OCI-LY7 (cell line): ENCODE data around the gene TEX29. TPM values are rescaled to one million over a fixed set of nuclear protein-coding genes. Genes with fewer than 3 reads are reported as not detected.

Source experiments
- BruUV-seq: library from RNA; stranded (reverse); fragments of 400-500 nt; replicated peaks from 2 replicates; lab custom pipeline; 2021; lab: Mats Ljungman, UMichigan
- CTCF ChIA-PET: fragments of 300-600 bp; sonication (Branson Sonifier 250); formaldehyde crosslinking; loops from one replicate; lab custom pipeline; 2022; ENCODE audit warnings: antibody characterized with exemption; ENCODE audit not compliant: unreplicated experiment; lab: Charles Lee
- POLR2A ChIA-PET: fragments of 300-600 bp; sonication (Branson Sonifier 250); formaldehyde crosslinking; loops from one replicate; lab custom pipeline; 2022; ENCODE audit warnings: antibody characterized with exemption; lab: Charles Lee
- DNase-seq: peaks from one replicate; pipeline ENCODE4 v3.0.0-alpha.2; 2015; ENCODE audit warnings: low spot score
- H2AFZ ChIP-seq: fragments of 200-600 bp; sonication (generic), shearing (Covaris generic); 2 replicates; pipeline ENCODE4 v1.6.1; 2014; ENCODE audit warnings: mild to moderate bottlenecking, antibody characterized with exemption, low read length, moderate library complexity
- H3K27ac ChIP-seq: fragments of 200-600 bp; sonication (generic); 2 replicates; pipeline ENCODE4 v1.5.1; 2014; ENCODE audit warnings: mixed run types, low read depth, mild to moderate bottlenecking, moderate library complexity, low read length, inconsistent platforms; ENCODE audit not compliant: poor library complexity, severe bottlenecking
- H3K36me3 ChIP-seq: fragments of 200-600 bp; sonication (generic); 2 replicates; pipeline ENCODE4 v1.6.1; 2014; ENCODE audit warnings: mild to moderate bottlenecking, antibody characterized with exemption, low read length, moderate library complexity, mixed read lengths; ENCODE audit not compliant: insufficient read depth
- H3K4me1 ChIP-seq: fragments of 200-600 bp; sonication (generic); 2 replicates; pipeline ENCODE4 v1.5.1; 2014; ENCODE audit warnings: mild to moderate bottlenecking, low read length; ENCODE audit not compliant: insufficient read depth, poor library complexity, severe bottlenecking
- H3K4me2 ChIP-seq: fragments of 200-600 bp; sonication (generic); 2 replicates; pipeline ENCODE4 v1.6.1; 2014; ENCODE audit warnings: mild to moderate bottlenecking, low read length
- H3K4me3 ChIP-seq: fragments of 200-600 bp; sonication (generic); 2 replicates; pipeline ENCODE4 v1.5.1; 2014; ENCODE audit warnings: mild to moderate bottlenecking, low read depth, low read length; ENCODE audit not compliant: poor library complexity, severe bottlenecking
- H3K79me2 ChIP-seq: fragments of 200-600 bp; sonication (generic); 2 replicates; pipeline ENCODE4 v1.6.1; 2016; ENCODE audit warnings: low read depth, mild to moderate bottlenecking, low read length, moderate library complexity, mixed read lengths; ENCODE audit not compliant: insufficient read depth
- H3K9me2 ChIP-seq: fragments of 200-600 bp; sonication (generic); 2 replicates; pipeline ENCODE4 v1.6.1; 2016; ENCODE audit warnings: mild to moderate bottlenecking, low read length, mixed read lengths; ENCODE audit not compliant: insufficient read depth
- H3K9me3 ChIP-seq: fragments of 200-600 bp; sonication (generic); 2 replicates; pipeline ENCODE4 v1.6.1; 2014; ENCODE audit warnings: mild to moderate bottlenecking, mixed run types, low read length, mixed read lengths
- H4K20me1 ChIP-seq: fragments of 200-600 bp; sonication (generic); 2 replicates; pipeline ENCODE4 v1.6.1; 2014; ENCODE audit warnings: mild to moderate bottlenecking, antibody characterized with exemption, low read length, moderate library complexity, mixed read lengths; ENCODE audit not compliant: insufficient read depth
- EZH2phosphoT487 ChIP-seq: fragments of 200-600 bp; sonication (generic); IDR thresholded peaks from 2 replicates; pipeline ENCODE4 v1.6.1; 2018; ENCODE audit warnings: low read depth, borderline replicate concordance, mild to moderate bottlenecking, mixed run types, antibody characterized with exemption, low read length, moderate library complexity, mixed read lengths
- intact Hi-C: fragments of 100-400 bp; cut with micrococcal nuclease; formaldehyde crosslinking; loops from one replicate; pipeline ENCODE4 v1.10.0; 2022; ENCODE audit not compliant: unreplicated experiment
- total RNA-seq, 2 experiments: library from RNA; depleted of rRNA in 1 of 2; stranded (reverse); fragments of >200 nt in 1 of 2; shearing (Covaris generic) in 1 of 2; gene quantifications; 2 replicates each; pipeline ENCODE4 v1.2.3, GENCODE V29; 2014 to 2022
- TF ChIP-seq, protein P1 (sequence below): fragments of 200-600 bp; sonication (generic); conservative IDR thresholded peaks from 2 replicates; pipeline ENCODE4 v1.5.1; 2014; ENCODE audit warnings: mild to moderate bottlenecking, antibody characterized with exemption, low read length, moderate library complexity, mixed read lengths

The TEX29 gene
- total RNA-seq, 2 experiments from 2014 or later, result not detected

DNA sequence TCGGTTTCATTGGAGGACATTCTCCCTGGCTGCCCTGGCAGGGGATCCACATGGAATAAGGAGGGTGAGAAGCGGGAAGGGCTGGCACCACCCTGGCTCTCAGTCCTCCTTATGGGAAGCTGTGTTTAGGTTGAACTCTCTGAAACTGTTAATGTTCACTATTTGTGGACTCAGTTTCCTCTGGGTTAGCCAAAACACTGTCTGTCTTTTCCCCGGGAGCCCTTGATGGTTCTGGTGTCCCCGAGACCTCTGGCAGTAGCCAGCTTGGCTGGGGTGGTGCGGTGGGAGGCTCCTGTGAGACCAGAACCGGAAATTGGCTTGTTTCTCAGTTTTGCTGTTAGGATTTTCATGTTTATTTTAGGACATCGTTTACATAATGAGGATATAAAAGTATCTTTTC lies 48.3 kb upstream of the TEX29 start:
- Histone ChIP-seq H4K20me1 (no peaks in the 10 kb centered on the region), H3K4me1 (no peaks in the 10 kb centered on the region), H3K27ac (no peak overlapping the region), H3K36me3 (peaks cover 82% of the 10 kb centered on the region), H3K9me2 (no peaks in the 10 kb centered on the region), H3K9me3 (no peaks in the 10 kb centered on the region), H3K4me3 (no peak overlapping the region), H3K79me2 (no peaks in the 10 kb centered on the region), H2AFZ (no peak overlapping the region), H3K4me2 (no peak overlapping the region)
- ChIA-PET POLR2A (no interaction called here), CTCF (no interaction called here)
- DNase-seq, result no peak
- no TSS peak for BruUV-seq
- no peak for TF ChIP-seq EZH2phosphoT487
- TF ChIP-seq, protein P1, sequence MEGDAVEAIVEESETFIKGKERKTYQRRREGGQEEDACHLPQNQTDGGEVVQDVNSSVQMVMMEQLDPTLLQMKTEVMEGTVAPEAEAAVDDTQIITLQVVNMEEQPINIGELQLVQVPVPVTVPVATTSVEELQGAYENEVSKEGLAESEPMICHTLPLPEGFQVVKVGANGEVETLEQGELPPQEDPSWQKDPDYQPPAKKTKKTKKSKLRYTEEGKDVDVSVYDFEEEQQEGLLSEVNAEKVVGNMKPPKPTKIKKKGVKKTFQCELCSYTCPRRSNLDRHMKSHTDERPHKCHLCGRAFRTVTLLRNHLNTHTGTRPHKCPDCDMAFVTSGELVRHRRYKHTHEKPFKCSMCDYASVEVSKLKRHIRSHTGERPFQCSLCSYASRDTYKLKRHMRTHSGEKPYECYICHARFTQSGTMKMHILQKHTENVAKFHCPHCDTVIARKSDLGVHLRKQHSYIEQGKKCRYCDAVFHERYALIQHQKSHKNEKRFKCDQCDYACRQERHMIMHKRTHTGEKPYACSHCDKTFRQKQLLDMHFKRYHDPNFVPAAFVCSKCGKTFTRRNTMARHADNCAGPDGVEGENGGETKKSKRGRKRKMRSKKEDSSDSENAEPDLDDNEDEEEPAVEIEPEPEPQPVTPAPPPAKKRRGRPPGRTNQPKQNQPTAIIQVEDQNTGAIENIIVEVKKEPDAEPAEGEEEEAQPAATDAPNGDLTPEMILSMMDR, result no peak
- intact Hi-C loops, result no loop called here

DNA sequence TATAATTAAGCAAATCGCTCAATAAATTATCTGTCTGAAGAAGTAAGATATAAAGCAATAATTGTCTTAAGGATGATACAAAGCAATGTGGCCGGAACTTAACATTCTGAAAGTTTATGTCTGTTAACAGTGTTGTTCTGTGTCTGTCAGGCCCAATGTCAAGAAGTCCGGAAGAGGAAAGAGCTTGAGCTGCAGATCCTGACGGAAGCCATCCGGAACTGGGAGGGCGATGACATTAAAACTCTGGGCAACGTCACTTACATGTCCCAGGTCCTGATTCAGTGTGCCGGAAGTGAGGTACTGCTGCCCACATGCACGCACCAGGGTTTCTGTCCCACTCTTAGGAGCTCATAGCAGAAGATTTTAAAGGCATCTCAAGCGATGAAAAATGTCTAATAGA lies 45.1 kb upstream of the TEX29 start:
- H4K20me1 ChIP-seq, result no peaks in the 10 kb centered on the region
- ChIA-PET CTCF (no interaction called here), POLR2A (no interaction called here)
- H3K9me2 ChIP-seq, result no peaks in the 10 kb centered on the region
- peaks cover 83% of the 10 kb centered on the region for H3K36me3 ChIP-seq
- H3K4me3 ChIP-seq, result no peak overlapping the region
- no peak for TF ChIP-seq EZH2phosphoT487
- TF ChIP-seq, protein P1, result no peak
- H3K9me3 ChIP-seq, result no peaks in the 10 kb centered on the region
- H3K4me1 ChIP-seq, result no peaks in the 10 kb centered on the region
- H3K4me2 ChIP-seq, result no peak overlapping the region
- DNase-seq, result no peak
- no peak overlapping the region for H3K27ac ChIP-seq
- intact Hi-C loops, result no loop called here
- H2AFZ ChIP-seq, result no peak overlapping the region
- BruUV-seq, result no TSS peak
- no peaks in the 10 kb centered on the region for H3K79me2 ChIP-seq

DNA sequence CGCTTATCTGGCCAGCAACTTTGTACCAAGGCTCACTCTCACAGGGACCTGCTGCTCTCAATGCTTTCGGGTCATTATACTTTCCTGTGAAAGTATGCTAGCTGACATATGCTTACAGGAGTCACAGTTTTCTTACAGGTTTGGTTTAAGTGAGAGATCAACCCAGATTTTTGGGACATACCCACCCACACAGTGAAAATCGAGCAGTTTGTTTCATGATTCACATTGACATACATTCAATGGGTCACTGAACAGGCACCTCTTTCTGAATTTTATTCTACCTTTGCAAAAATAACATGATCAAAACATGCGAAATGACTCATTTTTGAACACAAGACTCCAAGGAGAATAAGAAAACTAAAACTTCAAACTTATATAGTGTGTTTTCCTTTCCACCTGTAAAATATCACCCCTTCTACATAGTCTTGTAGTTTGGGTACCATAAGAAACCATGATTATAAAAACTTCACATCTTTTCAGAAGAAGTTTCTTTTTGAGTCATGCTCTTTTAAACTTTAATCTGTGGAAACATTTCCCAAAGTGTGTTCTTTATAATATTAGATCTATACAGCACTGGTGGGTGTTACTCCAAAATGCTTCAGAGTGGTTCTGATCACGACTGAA lies 44.3 kb upstream of the TEX29 start:
- Histone ChIP-seq H3K36me3 (peaks cover 84% of the 10 kb centered on the region), H3K79me2 (no peaks in the 10 kb centered on the region), H3K4me1 (no peaks in the 10 kb centered on the region), H3K4me2 (no peak overlapping the region), H4K20me1 (no peaks in the 10 kb centered on the region), H3K9me2 (no peaks in the 10 kb centered on the region), H2AFZ (no peak overlapping the region), H3K4me3 (no peak overlapping the region), H3K9me3 (no peaks in the 10 kb centered on the region), H3K27ac (no peak overlapping the region)
- intact Hi-C loops, result no loop called here
- POLR2A ChIA-PET, result no interaction called here
- no peak for DNase-seq
- BruUV-seq, result no TSS peak
- no peak for TF ChIP-seq EZH2phosphoT487
- TF ChIP-seq, protein P1, result no peak
- CTCF ChIA-PET, result no interaction called here
